ENCODE measurements around the gene PYCR2.

DNA sequence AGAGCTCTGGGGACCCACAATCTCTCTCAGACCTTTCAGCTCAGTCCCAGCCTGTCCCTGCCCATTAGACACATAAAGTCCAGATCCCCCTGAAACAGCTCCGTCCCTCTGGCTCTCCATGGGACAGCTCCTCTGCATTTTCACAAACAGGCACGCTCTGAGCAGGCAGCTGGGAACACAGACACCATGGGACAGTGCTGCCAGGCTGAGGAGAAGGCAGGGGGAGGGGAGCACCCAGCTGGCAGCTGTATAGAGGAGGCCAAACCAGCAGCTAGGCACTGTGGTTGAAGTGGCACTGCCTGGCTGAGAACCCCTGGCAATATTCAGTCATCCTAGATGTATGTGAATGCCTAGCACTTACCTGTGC is 43.8 kb downstream of the PYCR2 start:
- TF ChIP-seq TAF1 (IDR thresholded peaks at IDR 0.05; ENCODE audit: borderline replicate concordance, insufficient read depth, low read length) (no peak), FOXP2 (optimal IDR thresholded peaks at IDR 0.05; ENCODE audit: borderline replicate concordance, extremely low read depth, extremely low read length, insufficient read depth) (no peak)
- TF ChIP-seq, protein P1, sequence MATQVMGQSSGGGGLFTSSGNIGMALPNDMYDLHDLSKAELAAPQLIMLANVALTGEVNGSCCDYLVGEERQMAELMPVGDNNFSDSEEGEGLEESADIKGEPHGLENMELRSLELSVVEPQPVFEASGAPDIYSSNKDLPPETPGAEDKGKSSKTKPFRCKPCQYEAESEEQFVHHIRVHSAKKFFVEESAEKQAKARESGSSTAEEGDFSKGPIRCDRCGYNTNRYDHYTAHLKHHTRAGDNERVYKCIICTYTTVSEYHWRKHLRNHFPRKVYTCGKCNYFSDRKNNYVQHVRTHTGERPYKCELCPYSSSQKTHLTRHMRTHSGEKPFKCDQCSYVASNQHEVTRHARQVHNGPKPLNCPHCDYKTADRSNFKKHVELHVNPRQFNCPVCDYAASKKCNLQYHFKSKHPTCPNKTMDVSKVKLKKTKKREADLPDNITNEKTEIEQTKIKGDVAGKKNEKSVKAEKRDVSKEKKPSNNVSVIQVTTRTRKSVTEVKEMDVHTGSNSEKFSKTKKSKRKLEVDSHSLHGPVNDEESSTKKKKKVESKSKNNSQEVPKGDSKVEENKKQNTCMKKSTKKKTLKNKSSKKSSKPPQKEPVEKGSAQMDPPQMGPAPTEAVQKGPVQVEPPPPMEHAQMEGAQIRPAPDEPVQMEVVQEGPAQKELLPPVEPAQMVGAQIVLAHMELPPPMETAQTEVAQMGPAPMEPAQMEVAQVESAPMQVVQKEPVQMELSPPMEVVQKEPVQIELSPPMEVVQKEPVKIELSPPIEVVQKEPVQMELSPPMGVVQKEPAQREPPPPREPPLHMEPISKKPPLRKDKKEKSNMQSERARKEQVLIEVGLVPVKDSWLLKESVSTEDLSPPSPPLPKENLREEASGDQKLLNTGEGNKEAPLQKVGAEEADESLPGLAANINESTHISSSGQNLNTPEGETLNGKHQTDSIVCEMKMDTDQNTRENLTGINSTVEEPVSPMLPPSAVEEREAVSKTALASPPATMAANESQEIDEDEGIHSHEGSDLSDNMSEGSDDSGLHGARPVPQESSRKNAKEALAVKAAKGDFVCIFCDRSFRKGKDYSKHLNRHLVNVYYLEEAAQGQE (IDR thresholded peaks at IDR 0.05; ENCODE audit: insufficient read depth in 1 of 2, low read depth in 2 of 2, low read length in 2 of 2) = no peak

All from PFSK-1 (cell line).